MCF 10A (cell line): ENCODE data around the gene CCDC85C. TPM values are rescaled to one million over a fixed set of nuclear protein-coding genes. Genes with fewer than 3 reads are reported as not detected.

Source experiments
- BruUV-seq: library from RNA; stranded (reverse); fragments of 400-500 nt; replicated peaks from 2 replicates; lab custom pipeline; 2021; lab: Mats Ljungman, UMichigan
- CTCF ChIA-PET: fragments of 300-600 bp; sonication (Branson Sonifier 250); formaldehyde crosslinking; extraction: SDS; loops from one replicate; lab custom pipeline; 2021; ENCODE audit warnings: antibody characterized with exemption, inconsistent platforms; lab: Yijun Ruan, JAX
- POLR2A ChIA-PET: fragments of 300-600, 350-650 bp; sonication (Branson Sonifier 250); formaldehyde crosslinking; extraction: SDS; loops from one replicate; lab custom pipeline; 2020; ENCODE audit warnings: antibody characterized with exemption, inconsistent platforms; lab: Yijun Ruan, JAX
- DNase-seq: peaks from one replicate; pipeline ENCODE4 v3.0.0-alpha.2; 2018; ENCODE audit not compliant: unreplicated experiment
- H3K27ac Mint-ChIP-seq: one replicate; pipeline ENCODE4 v1.8.0; 2022; ENCODE audit warnings: mild to moderate bottlenecking, low read depth, mixed read lengths; ENCODE audit not compliant: unreplicated experiment
- H3K27me3 Mint-ChIP-seq: one replicate; pipeline ENCODE4 v1.8.0; 2022; ENCODE audit warnings: mixed read lengths; ENCODE audit not compliant: insufficient read depth, unreplicated experiment
- H3K36me3 Mint-ChIP-seq: one replicate; pipeline ENCODE4 v1.8.0; 2022; ENCODE audit warnings: mild to moderate bottlenecking, moderate library complexity, mixed read lengths; ENCODE audit not compliant: insufficient read depth, unreplicated experiment
- H3K4me1 Mint-ChIP-seq: one replicate; pipeline ENCODE4 v1.8.0; 2022; ENCODE audit warnings: mixed read lengths; ENCODE audit not compliant: insufficient read depth, unreplicated experiment
- H3K4me3 Mint-ChIP-seq: one replicate; pipeline ENCODE4 v1.8.0; 2022; ENCODE audit warnings: mild to moderate bottlenecking, moderate library complexity, mixed read lengths; ENCODE audit not compliant: unreplicated experiment
- H3K9me3 Mint-ChIP-seq: one replicate; pipeline ENCODE4 v1.8.0; 2022; ENCODE audit warnings: mixed read lengths; ENCODE audit not compliant: unreplicated experiment
- intact Hi-C: fragments of 100-400 bp; cut with micrococcal nuclease; formaldehyde crosslinking; loops from 2 replicates; pipeline ENCODE4 v1.14.1; 2022
- total RNA-seq: library from RNA; stranded (reverse); gene quantifications from 2 replicates; pipeline ENCODE4 v1.2.3, GENCODE V29; 2022
- TF ChIP-seq, protein P1 (sequence below): fragments of 200-600 bp; IDR thresholded peaks from one replicate; pipeline ENCODE4 v1.8.0; 2022; ENCODE audit warnings: antibody characterized with exemption, mild to moderate bottlenecking; ENCODE audit not compliant: unreplicated experiment

The CCDC85C gene
- total RNA-seq, 1 experiment from 2014 or later = 29.9 TPM

DNA sequence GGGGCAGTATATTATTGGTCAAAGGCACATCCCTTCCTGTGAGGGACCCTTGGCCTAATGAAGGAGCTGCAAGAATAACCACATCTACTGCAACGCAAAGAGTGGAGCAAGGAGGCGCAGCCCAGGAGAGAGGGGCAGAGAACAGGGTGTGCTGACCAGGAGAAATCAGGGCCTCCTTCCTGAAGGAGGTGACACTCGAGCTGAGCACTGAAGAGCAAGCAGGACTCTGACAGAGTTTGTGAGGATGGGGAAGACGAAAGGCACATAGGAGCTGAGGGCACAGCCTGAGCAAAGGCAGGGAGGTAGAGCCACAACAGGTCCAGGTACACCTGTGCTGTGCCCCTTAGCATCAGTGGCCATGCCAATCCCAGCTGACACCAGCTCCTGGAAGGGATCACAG lies 60.6 kb downstream of the CCDC85C start:
- H3K4me1 Mint-ChIP-seq = peaks cover 6% of the 10 kb centered on the region
- H3K4me3 Mint-ChIP-seq = no peak overlapping the region
- intact Hi-C loops = no loop called here
- no peaks in the 10 kb centered on the region for H3K36me3 Mint-ChIP-seq
- BruUV-seq = no TSS peak
- POLR2A ChIA-PET = no interaction called here
- TF ChIP-seq, protein P1, sequence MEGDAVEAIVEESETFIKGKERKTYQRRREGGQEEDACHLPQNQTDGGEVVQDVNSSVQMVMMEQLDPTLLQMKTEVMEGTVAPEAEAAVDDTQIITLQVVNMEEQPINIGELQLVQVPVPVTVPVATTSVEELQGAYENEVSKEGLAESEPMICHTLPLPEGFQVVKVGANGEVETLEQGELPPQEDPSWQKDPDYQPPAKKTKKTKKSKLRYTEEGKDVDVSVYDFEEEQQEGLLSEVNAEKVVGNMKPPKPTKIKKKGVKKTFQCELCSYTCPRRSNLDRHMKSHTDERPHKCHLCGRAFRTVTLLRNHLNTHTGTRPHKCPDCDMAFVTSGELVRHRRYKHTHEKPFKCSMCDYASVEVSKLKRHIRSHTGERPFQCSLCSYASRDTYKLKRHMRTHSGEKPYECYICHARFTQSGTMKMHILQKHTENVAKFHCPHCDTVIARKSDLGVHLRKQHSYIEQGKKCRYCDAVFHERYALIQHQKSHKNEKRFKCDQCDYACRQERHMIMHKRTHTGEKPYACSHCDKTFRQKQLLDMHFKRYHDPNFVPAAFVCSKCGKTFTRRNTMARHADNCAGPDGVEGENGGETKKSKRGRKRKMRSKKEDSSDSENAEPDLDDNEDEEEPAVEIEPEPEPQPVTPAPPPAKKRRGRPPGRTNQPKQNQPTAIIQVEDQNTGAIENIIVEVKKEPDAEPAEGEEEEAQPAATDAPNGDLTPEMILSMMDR = no peak
- CTCF ChIA-PET = interaction anchor here (0.5 to 1.0 kb wide), 3 partner anchors 17 to 80 kb away, joined by 3 to 4 read pairs (median 3); no protein-coding TSS in a partner anchor
- H3K27ac Mint-ChIP-seq = no peak overlapping the region
- H3K9me3 Mint-ChIP-seq = no peaks in the 10 kb centered on the region
- H3K27me3 Mint-ChIP-seq = no peaks in the 10 kb centered on the region
- DNase-seq = no peak

DNA sequence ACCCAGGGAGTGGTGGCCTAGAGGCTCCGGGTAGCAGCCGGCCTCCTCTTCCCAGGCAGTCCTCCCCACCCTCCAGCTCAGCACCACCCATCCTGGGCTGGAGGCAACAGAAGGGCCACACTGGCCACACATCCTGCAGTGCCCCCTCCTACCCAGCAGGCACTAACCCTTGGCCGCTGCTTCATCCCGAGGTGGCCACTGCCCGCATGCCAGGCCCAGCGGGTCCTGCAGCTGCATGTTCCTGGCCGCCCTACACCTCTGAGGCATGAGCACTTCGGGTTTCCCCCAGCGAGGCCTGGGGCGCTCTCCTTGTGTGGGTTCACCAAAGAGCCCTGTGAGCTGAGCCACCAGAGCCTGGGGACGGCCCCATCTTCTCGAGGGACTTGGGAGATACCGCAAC lies 61.4 kb downstream of the CCDC85C start:
- Mint-ChIP-seq H3K9me3 (no peaks in the 10 kb centered on the region), H3K27me3 (no peaks in the 10 kb centered on the region), H3K4me3 (no peak overlapping the region), H3K36me3 (no peaks in the 10 kb centered on the region), H3K4me1 (peaks cover 12% of the 10 kb centered on the region), H3K27ac (no peak overlapping the region)
- ChIA-PET POLR2A (no interaction called here), CTCF (no interaction called here)
- DNase-seq = no peak
- intact Hi-C loops = no loop called here
- no TSS peak for BruUV-seq
- TF ChIP-seq, protein P1 = no peak

DNA sequence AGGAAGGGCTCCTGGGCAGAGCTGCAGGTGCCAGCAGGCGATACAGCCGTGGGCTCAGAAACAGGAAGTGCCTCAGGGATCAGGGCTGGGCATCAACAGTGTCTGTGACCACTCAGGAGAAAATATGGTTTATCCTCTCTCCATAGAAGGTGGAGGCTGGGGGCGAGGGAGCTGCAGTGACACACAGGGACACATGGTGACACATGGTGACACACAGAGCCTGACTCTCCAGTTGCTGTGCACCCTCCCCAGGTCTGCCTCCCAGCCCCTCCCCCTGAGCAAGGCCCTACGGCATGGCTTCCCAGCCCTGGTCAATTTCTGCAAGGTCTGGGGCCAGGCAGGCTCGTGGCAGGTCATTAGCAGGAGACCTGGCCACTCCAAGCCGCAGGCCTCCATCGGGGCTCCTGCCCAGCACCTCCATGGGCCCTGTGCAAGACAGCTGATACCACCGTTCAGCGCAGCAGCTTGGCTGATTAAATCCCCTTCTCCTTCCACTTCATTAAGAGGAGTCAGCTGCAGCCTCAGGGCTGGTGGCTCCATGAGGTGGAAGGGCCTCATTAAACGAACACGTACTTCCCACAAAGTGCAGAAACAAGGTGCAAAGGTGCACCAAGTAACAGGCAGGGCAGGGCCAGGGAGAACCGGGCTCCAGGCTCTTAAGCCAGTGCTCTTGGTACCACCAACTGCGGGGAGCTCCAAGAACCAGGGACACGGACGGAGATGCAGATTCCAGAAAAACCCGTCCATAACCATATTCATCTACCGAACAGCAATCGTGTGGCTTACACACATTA lies 62.1 kb downstream of the CCDC85C start:
- Mint-ChIP-seq H3K4me3 (no peak overlapping the region), H3K36me3 (no peaks in the 10 kb centered on the region), H3K4me1 (peaks cover 13% of the 10 kb centered on the region), H3K9me3 (no peaks in the 10 kb centered on the region), H3K27me3 (no peaks in the 10 kb centered on the region), H3K27ac (no peak overlapping the region)
- BruUV-seq = no TSS peak
- ChIA-PET POLR2A (no interaction called here), CTCF (interaction anchor here (0.6 to 0.7 kb wide), 2 partner anchors 12 to 272 kb away, joined by 3 to 4 read pairs; no protein-coding TSS in a partner anchor)
- no peak for DNase-seq
- TF ChIP-seq, protein P1 = no peak
- intact Hi-C loops = no loop called here

DNA sequence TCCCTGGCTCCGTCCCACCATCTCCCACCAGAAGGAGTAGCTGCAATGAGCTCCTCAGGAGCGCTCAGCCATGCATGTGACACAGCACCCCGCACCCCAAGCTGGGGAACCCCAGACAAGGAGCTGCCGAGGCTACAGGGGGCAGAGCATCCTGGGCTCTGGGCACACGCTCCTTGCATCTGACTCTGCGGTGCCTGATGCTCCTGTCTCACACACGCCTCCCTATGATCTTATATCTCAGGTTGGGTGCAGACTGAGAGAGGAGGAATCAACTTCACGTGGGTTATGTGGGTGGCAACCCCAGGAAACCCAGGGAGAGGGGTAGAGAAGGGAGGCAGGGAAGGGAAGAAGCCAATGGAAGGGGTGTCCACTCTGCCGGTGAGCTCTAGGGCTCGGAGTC lies 62.8 kb downstream of the CCDC85C start:
- Mint-ChIP-seq H3K36me3 (no peaks in the 10 kb centered on the region), H3K4me3 (no peak overlapping the region), H3K27ac (no peak overlapping the region), H3K4me1 (peaks cover 13% of the 10 kb centered on the region), H3K9me3 (no peaks in the 10 kb centered on the region), H3K27me3 (no peaks in the 10 kb centered on the region)
- intact Hi-C loops = no loop called here
- no TSS peak for BruUV-seq
- POLR2A ChIA-PET = no interaction called here
- DNase-seq = no peak
- CTCF ChIA-PET = interaction anchor here (1.0 kb wide), 1 partner anchor 345 kb away, joined by 4 read pairs; no protein-coding TSS in a partner anchor
- TF ChIP-seq, protein P1 = no peak
